OCI-LY7 (cell line): Measurements from ENCODE around the gene TPM4.

Experiments
- EZH2phosphoT487 ChIP-seq: fragments of 200-600 bp; sonication (generic); IDR thresholded peaks from 2 replicates; pipeline ENCODE4 v1.6.1; 2018; ENCODE audit warnings: low read depth, borderline replicate concordance, mild to moderate bottlenecking, mixed run types, antibody characterized with exemption, low read length, moderate library complexity, mixed read lengths
- TF ChIP-seq, protein P1 (sequence below): fragments of 200-600 bp; sonication (generic); conservative IDR thresholded peaks from 2 replicates; pipeline ENCODE4 v1.5.1; 2014; ENCODE audit warnings: mild to moderate bottlenecking, antibody characterized with exemption, low read length, moderate library complexity, mixed read lengths

DNA sequence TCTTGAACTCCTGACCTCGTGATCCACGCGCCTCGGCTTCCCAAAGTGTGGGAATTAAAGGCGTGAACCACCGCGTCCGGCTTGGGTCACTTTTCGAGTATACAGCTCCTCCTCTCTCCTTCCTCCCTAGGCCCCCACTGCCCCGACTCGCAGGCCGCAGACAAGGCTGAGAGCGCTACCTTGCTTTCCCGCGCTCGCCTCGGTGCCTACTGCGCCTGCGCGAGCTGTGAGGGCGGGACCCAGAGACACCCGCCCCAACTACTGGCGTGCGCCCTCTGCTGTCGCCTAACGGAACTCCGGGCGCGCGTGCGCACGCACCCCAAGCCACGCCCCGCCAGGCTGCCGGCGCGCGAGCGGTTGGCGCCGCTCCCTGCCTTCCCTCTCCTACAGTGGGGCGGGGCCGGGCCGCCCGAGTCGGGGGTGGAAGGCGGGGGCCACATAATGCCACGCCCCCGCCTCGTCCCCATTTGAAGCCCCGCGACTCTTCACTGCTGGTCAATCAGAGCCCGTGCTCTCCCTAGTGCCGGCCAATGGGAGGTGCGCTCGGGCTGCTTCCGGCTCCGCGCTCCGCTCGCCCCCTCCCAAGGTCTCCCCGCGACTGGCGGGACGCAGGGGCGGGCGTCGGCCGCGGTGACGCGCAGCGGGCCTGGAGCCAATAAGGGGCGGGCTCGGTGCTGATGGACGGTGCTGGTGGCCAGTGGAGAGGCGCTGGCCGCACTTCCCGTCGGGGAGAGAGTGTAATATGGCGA lies 35.0 kb downstream of the TPM4 start, which contains the start of gene RAB8A:
- TF ChIP-seq, protein P1, sequence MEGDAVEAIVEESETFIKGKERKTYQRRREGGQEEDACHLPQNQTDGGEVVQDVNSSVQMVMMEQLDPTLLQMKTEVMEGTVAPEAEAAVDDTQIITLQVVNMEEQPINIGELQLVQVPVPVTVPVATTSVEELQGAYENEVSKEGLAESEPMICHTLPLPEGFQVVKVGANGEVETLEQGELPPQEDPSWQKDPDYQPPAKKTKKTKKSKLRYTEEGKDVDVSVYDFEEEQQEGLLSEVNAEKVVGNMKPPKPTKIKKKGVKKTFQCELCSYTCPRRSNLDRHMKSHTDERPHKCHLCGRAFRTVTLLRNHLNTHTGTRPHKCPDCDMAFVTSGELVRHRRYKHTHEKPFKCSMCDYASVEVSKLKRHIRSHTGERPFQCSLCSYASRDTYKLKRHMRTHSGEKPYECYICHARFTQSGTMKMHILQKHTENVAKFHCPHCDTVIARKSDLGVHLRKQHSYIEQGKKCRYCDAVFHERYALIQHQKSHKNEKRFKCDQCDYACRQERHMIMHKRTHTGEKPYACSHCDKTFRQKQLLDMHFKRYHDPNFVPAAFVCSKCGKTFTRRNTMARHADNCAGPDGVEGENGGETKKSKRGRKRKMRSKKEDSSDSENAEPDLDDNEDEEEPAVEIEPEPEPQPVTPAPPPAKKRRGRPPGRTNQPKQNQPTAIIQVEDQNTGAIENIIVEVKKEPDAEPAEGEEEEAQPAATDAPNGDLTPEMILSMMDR, result peak; percentile 81
- TF ChIP-seq EZH2phosphoT487, result no peak
